Activated CD4-positive, alpha-beta memory T cell treated with anti-CD3 and anti-CD28 coated beads, Interleukin-2, amount 10 ng/mL, durations not matched to agents 7 days and 5 days (primary cell): Measurements from ENCODE around the gene CYS1. TPM values are rescaled to one million over a fixed set of nuclear protein-coding genes. Genes with fewer than 3 reads are reported as not detected.

Experiments used
- CTCF ChIA-PET: fragments of 350-600 bp; sonication (Branson Sonifier 250); formaldehyde crosslinking; loops from one replicate; lab custom pipeline; 2021; ENCODE audit warnings: antibody characterized with exemption, inconsistent platforms; lab: Charles Lee
- POLR2A ChIA-PET: fragments of 350-600 bp; sonication (Branson Sonifier 250); formaldehyde crosslinking; loops from one replicate; lab custom pipeline; 2021; ENCODE audit warnings: antibody characterized with exemption; lab: Charles Lee
- DNase-seq: peaks from one replicate; pipeline ENCODE4 v3.0.0-alpha.2; 2020
- H3K27ac Mint-ChIP-seq: one replicate; pipeline ENCODE4 v1.8.0; 2021; ENCODE audit warnings: mild to moderate bottlenecking, mixed read lengths
- H3K27me3 Mint-ChIP-seq: one replicate; pipeline ENCODE4 v1.8.0; 2021; ENCODE audit warnings: mixed read lengths
- H3K36me3 Mint-ChIP-seq: one replicate; pipeline ENCODE4 v1.8.0; 2021; ENCODE audit warnings: low read depth, mixed read lengths
- H3K4me1 Mint-ChIP-seq: one replicate; pipeline ENCODE4 v1.8.0; 2021; ENCODE audit warnings: mixed read lengths
- H3K4me3 Mint-ChIP-seq: one replicate; pipeline ENCODE4 v1.8.0; 2021; ENCODE audit warnings: mild to moderate bottlenecking, mixed read lengths
- H3K9me3 Mint-ChIP-seq: one replicate; pipeline ENCODE4 v1.8.0; 2021; ENCODE audit warnings: mixed read lengths
- total RNA-seq, 2 experiments: library from RNA; stranded (reverse); gene quantifications; one replicate each; pipeline ENCODE4 v1.2.3, GENCODE V29; 2021

The CYS1 gene
- total RNA-seq, result under 1 TPM; 0.40 to 0.71 TPM

DNA sequence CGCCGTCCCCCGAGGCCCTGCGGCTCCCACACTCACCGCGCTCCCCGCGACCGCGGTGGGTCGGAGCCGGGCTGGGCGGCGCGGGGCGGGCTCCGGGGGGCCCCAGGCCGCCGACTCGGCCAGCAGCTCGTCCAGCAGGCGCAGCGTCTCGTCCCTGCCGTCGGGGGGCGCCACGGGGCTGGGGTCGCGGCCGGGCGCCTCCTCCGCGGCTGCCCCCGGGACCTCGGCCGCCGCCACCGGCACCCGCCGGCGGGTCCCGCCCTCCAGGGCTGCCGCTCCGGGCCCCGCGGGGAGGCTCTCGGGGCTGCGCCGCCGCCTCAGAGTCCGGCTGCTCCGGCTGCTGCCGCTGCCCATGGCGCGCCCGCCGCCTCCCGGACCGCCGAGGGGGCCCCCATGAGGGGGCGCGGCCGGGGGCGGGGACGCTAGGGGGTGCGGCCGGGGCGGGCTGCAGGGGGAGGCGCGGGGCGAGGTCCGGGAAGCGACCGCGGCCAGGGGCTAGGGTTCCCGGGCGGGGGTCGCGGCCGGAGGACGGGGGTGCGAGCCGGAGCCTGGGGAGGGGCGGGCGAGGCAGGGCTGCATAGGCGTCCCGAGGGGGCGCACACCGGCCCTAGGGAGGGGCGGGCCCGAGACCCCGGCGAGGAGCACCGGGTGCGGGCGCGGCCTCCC is at the start of gene CYS1:
CYS1 (minus strand) TSS at position 542 of the 666 bp plus-strand sequence; CDS start at position 354, 188 bp downstream.
- CTCF ChIA-PET, result interaction anchor here (1.3 to 4.4 kb wide), 4 partner anchors 8 to 355 kb away, joined by 5 to 37 read pairs (median 6); no protein-coding TSS in a partner anchor
- peaks cover 74% of the 10 kb centered on the region for H3K27me3 Mint-ChIP-seq
- H3K27ac Mint-ChIP-seq, result no peak within 1 kb of the TSS
- POLR2A ChIA-PET, result interaction anchor here (1.2 to 1.4 kb wide), 2 partner anchors 15 to 353 kb away, joined by 3 read pairs; no protein-coding TSS in a partner anchor
- peak within 1 kb of the TSS; percentile 72 for H3K4me3 Mint-ChIP-seq
- DNase-seq, result peak; percentile 31
- no peaks in the 10 kb centered on the region for H3K9me3 Mint-ChIP-seq
- H3K4me1 Mint-ChIP-seq, result peaks cover 23% of the 10 kb centered on the region
- H3K36me3 Mint-ChIP-seq, result peaks cover 4% of the 10 kb centered on the region

GRCh38 chr2:10129490-10129889 is 49.3 kb upstream of the CYS1 start:
- peak overlapping the region; percentile 50 for H3K4me3 Mint-ChIP-seq
- CTCF ChIA-PET, result interaction anchor here (1.4 to 13.7 kb wide), 4 partner anchors 57 to 306 kb away, joined by 3 to 127 read pairs (median 10); no protein-coding TSS in a partner anchor
- H3K27me3 Mint-ChIP-seq, result no peaks in the 10 kb centered on the region
- H3K36me3 Mint-ChIP-seq, result peaks cover 92% of the 10 kb centered on the region
- DNase-seq, result no peak
- POLR2A ChIA-PET, result interaction anchor here (1.0 to 13.8 kb wide), 13 partner anchors 8 to 319 kb away, joined by 3 to 126 read pairs (median 5); partner anchors contain the start of gene ODC1
- peak overlapping the region; percentile 77 for H3K27ac Mint-ChIP-seq
- H3K9me3 Mint-ChIP-seq, result no peaks in the 10 kb centered on the region
- H3K4me1 Mint-ChIP-seq, result peaks cover 76% of the 10 kb centered on the region

- H3K9me3 Mint-ChIP-seq, result no peaks in the 10 kb centered on the region
- ChIA-PET CTCF (interaction anchor here (0.7 to 13.7 kb wide), 4 partner anchors 175 to 307 kb away, joined by 3 to 127 read pairs (median 10); no protein-coding TSS in a partner anchor), POLR2A (interaction anchor here (1.0 to 13.8 kb wide), 13 partner anchors 9 to 318 kb away, joined by 3 to 126 read pairs (median 7); partner anchors contain the start of genes HPCAL1 and ODC1)
- H3K36me3 Mint-ChIP-seq, result peaks cover 95% of the 10 kb centered on the region
- peak overlapping the region; percentile 50 for H3K4me3 Mint-ChIP-seq
- H3K27ac Mint-ChIP-seq, result peak overlapping the region; percentile 77
- H3K27me3 Mint-ChIP-seq, result no peaks in the 10 kb centered on the region
- DNase-seq, result no peak
- peaks cover 80% of the 10 kb centered on the region for H3K4me1 Mint-ChIP-seq
These were observed 48.2 kb upstream of the CYS1 start for GRCh38 chr2:10128420-10128819.

DNA sequence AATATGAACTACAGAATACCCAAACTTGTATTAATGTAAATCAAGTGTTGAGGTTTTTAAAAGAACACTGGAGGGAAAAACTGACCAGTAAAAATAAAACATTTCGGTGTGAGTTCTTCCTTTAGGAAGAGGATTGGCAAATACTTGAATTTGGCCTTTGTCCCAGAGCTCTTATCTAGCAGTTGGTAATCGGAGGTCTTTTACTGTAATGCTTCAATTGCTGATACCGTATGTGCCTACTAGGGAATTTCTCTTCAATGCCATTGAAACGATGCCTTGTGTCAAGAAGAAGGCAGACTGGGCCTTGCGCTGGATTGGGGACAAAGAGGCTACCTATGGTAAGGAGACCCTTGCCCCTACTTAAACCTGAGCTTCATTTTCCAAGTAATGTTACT is 46.4 kb upstream of the CYS1 start:
- H3K27ac Mint-ChIP-seq, result peak overlapping the region; percentile 95
- ChIA-PET POLR2A (interaction anchor here (0.7 to 13.8 kb wide), 13 partner anchors 7 to 320 kb away, joined by 3 to 126 read pairs (median 26); partner anchors contain the start of genes HPCAL1 and ODC1), CTCF (interaction anchor here (1.0 to 13.7 kb wide), 8 partner anchors 11 to 321 kb away, joined by 3 to 127 read pairs (median 4); partner anchors contain the start of gene ODC1)
- peak overlapping the region; percentile 53 for H3K4me3 Mint-ChIP-seq
- H3K9me3 Mint-ChIP-seq, result no peaks in the 10 kb centered on the region
- peaks cover 72% of the 10 kb centered on the region for H3K4me1 Mint-ChIP-seq
- H3K27me3 Mint-ChIP-seq, result no peaks in the 10 kb centered on the region
- DNase-seq, result no peak
- peaks cover 90% of the 10 kb centered on the region for H3K36me3 Mint-ChIP-seq

GRCh38 chr2:10125842-10126631 is 45.8 kb upstream of the CYS1 start:
- ChIA-PET CTCF (interaction anchor here (0.7 to 13.7 kb wide), 14 partner anchors 12 to 549 kb away, joined by 3 to 127 read pairs (median 5); partner anchors contain the start of gene ODC1), POLR2A (interaction anchor here (0.7 to 13.8 kb wide), 15 partner anchors 8 to 321 kb away, joined by 3 to 126 read pairs (median 10); partner anchors contain the start of genes HPCAL1 and ODC1)
- Mint-ChIP-seq H3K9me3 (no peaks in the 10 kb centered on the region), H3K36me3 (peaks cover 90% of the 10 kb centered on the region), H3K27me3 (no peaks in the 10 kb centered on the region), H3K4me1 (peaks cover 73% of the 10 kb centered on the region), H3K27ac (peak overlapping the region; percentile 95), H3K4me3 (peak overlapping the region; percentile 97)
- DNase-seq, result no peak

- POLR2A ChIA-PET, result interaction anchor here (0.8 to 13.8 kb wide), 18 partner anchors 9 to 651 kb away, joined by 3 to 126 read pairs (median 8); partner anchors contain the start of genes HPCAL1, KLF11, ODC1 and TAF1B
- Mint-ChIP-seq H3K9me3 (no peaks in the 10 kb centered on the region), H3K27ac (peak overlapping the region; percentile 95), H3K4me3 (peak overlapping the region; percentile 97), H3K36me3 (peaks cover 82% of the 10 kb centered on the region), H3K4me1 (peaks cover 68% of the 10 kb centered on the region), H3K27me3 (no peaks in the 10 kb centered on the region)
- DNase-seq, result peak; percentile 54
- CTCF ChIA-PET, result interaction anchor here (0.6 to 13.7 kb wide), 19 partner anchors 11 to 551 kb away, joined by 3 to 127 read pairs (median 5); partner anchors contain the start of genes HPCAL1 and ODC1
These were observed 44.4 kb upstream of the CYS1 start for GRCh38 chr2:10124538-10125045.

- H3K27me3 Mint-ChIP-seq, result no peaks in the 10 kb centered on the region
- H3K4me1 Mint-ChIP-seq, result peaks cover 68% of the 10 kb centered on the region
- H3K9me3 Mint-ChIP-seq, result no peaks in the 10 kb centered on the region
- ChIA-PET POLR2A (interaction anchor here (0.5 to 13.8 kb wide), 22 partner anchors 8 to 568 kb away, joined by 3 to 126 read pairs (median 4); partner anchors contain the start of genes ADAM17, HPCAL1, KLF11 and NOL10), CTCF (interaction anchor here (1.1 to 13.7 kb wide), 6 partner anchors 33 to 315 kb away, joined by 3 to 127 read pairs (median 16); partner anchors contain the start of gene HPCAL1)
- peak overlapping the region; percentile 95 for H3K27ac Mint-ChIP-seq
- H3K36me3 Mint-ChIP-seq, result peaks cover 70% of the 10 kb centered on the region
- H3K4me3 Mint-ChIP-seq, result peak overlapping the region; percentile 97
- no peak for DNase-seq
These were observed 43.1 kb upstream of the CYS1 start for GRCh38 chr2:10123281-10123680.

DNA sequence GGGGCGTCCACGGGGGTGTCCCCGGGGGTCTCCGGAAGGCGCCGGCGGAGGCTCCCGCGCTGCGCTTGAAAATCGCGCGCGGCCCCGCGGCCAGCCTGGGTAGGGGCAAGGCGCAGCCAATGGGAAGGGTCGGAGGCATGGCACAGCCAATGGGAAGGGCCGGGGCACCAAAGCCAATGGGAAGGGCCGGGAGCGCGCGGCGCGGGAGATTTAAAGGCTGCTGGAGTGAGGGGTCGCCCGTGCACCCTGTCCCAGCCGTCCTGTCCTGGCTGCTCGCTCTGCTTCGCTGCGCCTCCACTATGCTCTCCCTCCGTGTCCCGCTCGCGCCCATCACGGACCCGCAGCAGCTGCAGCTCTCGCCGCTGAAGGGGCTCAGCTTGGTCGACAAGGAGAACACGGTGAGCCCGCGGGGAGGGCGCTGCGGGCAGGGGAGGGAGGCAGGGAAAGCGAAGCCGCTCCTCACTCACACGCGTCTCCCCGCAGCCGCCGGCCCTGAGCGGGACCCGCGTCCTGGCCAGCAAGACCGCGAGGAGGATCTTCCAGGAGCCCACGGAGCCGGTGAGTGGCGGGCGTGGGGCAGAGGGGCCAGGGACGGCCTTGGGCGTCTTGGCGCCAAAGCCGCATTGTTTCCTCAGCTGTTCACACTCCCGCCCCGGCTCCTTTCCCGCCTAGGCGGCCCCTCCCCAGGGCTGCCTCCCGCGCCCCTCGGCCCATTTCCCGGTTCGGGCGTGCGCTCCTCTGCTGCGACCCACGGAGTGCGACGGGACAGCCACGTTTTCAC is 42.5 kb upstream of the CYS1 start, which contains the start of gene RRM2:
RRM2 (plus strand) TSS at position 240 of the 781 bp plus-strand sequence; CDS start at position 300, 60 bp downstream.
- Mint-ChIP-seq H3K36me3 (peaks cover 67% of the 10 kb centered on the region), H3K4me3 (peak within 1 kb of the TSS; percentile 97), H3K9me3 (no peaks in the 10 kb centered on the region), H3K4me1 (peaks cover 67% of the 10 kb centered on the region), H3K27ac (peak within 1 kb of the TSS; percentile 98), H3K27me3 (no peaks in the 10 kb centered on the region)
- peak; percentile 96 for DNase-seq
- ChIA-PET CTCF (interaction anchor here (1.1 to 13.7 kb wide), 5 partner anchors 33 to 312 kb away, joined by 3 to 127 read pairs (median 22); partner anchors contain the start of gene HPCAL1), POLR2A (interaction anchor here (0.5 to 13.8 kb wide), 21 partner anchors 9 to 567 kb away, joined by 3 to 126 read pairs (median 4); partner anchors contain the start of genes ADAM17, HPCAL1, KLF11 and NOL10)

DNA sequence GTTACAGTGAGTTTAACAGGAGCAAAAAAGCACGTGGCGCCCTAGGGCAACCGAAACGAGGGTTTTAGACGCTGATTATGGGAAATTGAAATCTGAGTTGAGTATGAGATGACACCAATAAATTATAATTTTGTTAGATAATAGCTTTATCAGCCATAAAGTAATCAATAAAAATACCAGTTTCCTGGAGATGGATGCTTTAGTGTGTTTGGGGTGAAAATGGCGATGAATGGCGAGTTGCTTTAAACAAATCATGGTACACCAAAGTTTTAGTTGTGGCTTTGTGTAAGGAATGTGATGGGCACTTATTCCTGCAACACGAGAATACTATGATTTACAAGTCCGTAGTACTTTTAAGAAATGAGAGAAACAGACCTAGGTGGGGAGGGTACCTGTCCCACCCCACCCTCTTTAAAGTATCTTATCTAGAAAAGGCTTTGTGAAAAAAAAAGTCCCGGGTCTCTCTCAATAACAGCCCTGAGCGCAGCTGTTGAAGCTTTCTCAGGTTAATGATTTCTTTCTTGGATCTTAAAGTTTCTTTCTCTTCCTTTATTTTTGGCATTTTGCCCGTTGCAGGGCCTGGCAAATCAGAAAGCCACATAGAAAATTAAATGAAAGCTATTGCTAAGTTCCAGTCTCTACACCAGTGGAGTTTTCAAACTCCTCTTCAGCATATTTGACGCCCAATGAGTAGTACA is 40.8 kb upstream of the CYS1 start:
- POLR2A ChIA-PET, result interaction anchor here (0.7 to 5.9 kb wide), 23 partner anchors 9 to 568 kb away, joined by 3 to 53 read pairs (median 4); partner anchors contain the start of genes ADAM17, KLF11, ODC1 and TAF1B
- H3K4me1 Mint-ChIP-seq, result peaks cover 56% of the 10 kb centered on the region

GRCh38 chr2:10120158-10120876 is 40.1 kb upstream of the CYS1 start:
- Mint-ChIP-seq H3K36me3 (peaks cover 44% of the 10 kb centered on the region), H3K4me3 (peak overlapping the region; percentile 95), H3K9me3 (no peaks in the 10 kb centered on the region), H3K27me3 (no peaks in the 10 kb centered on the region), H3K4me1 (peaks cover 56% of the 10 kb centered on the region), H3K27ac (peak overlapping the region; percentile 98)
- ChIA-PET CTCF (interaction anchor here (1.0 to 5.4 kb wide), 6 partner anchors 25 to 315 kb away, joined by 3 to 23 read pairs (median 6); no protein-coding TSS in a partner anchor), POLR2A (interaction anchor here (0.6 to 5.9 kb wide), 26 partner anchors 10 to 565 kb away, joined by 3 to 53 read pairs (median 5); partner anchors contain the start of genes ADAM17, HPCAL1, KLF11 and ODC1)
- peak; percentile 95 for DNase-seq

More for the DNA sequence above, 40.8 kb upstream of the CYS1 start:
- H3K27ac Mint-ChIP-seq, result peak overlapping the region; percentile 98
- H3K36me3 Mint-ChIP-seq, result peaks cover 51% of the 10 kb centered on the region
- CTCF ChIA-PET, result interaction anchor here (1.3 to 5.4 kb wide), 3 partner anchors 49 to 314 kb away, joined by 6 to 23 read pairs (median 7); no protein-coding TSS in a partner anchor
- DNase-seq, result no peak
- H3K4me3 Mint-ChIP-seq, result peak overlapping the region; percentile 95
- H3K27me3 Mint-ChIP-seq, result no peaks in the 10 kb centered on the region
- H3K9me3 Mint-ChIP-seq, result no peaks in the 10 kb centered on the region
